ENCODE data around the gene HELQ. TPM values are rescaled to one million over a fixed set of nuclear protein-coding genes. Genes with fewer than 3 reads are reported as not detected.

HELQ gene
- 4.0 to 5.9 TPM (median 5.5 TPM) in 5 replicates for total RNA-seq (2022; extraction: Qiagen RNA extraction; ENCODE audit: low read depth)

GRCh38 chr4:83455281-83456183 lies at the start of gene HELQ, which contains the start of gene MRPS18C:
Gene HELQ, minus strand, starts transcription at chr4:83455823. Its CDS starts 130 bp downstream, at chr4:83455693.
Gene MRPS18C, plus strand, starts transcription at chr4:83456058. Its CDS starts 20 bp downstream, at chr4:83456078.

GRCh38 chr4:83484500-83485461 lies 29.2 kb upstream of the HELQ start, which contains the start of gene ABRAXAS1:
Gene ABRAXAS1, minus strand, starts transcription at chr4:83485100. Its CDS starts 28 bp downstream, at chr4:83485072.

Other genes with a start within 250 kb of the HELQ start
- 16.5 to 21.5 TPM (median 19.2 TPM) in 5 replicates for gene COQ2, start 171.0 kb downstream of the HELQ start, total RNA-seq (2022; extraction: Qiagen RNA extraction; ENCODE audit: low read depth)
- 1.3 to 1.9 TPM (median 1.5 TPM) in 5 replicates for gene HPSE, start 121.0 kb downstream of the HELQ start, total RNA-seq (2022; extraction: Qiagen RNA extraction; ENCODE audit: low read depth)
- gene MRPS18C, start 235 bp upstream of the HELQ start, total RNA-seq (2022; extraction: Qiagen RNA extraction; ENCODE audit: low read depth) = 44.3 to 59.6 TPM (median 51.8 TPM) in 5 replicates
- 3.9 to 8.1 TPM (median 7.5 TPM) in 5 replicates for gene ABRAXAS1, start 29.3 kb upstream of the HELQ start, total RNA-seq (2022; extraction: Qiagen RNA extraction; ENCODE audit: low read depth)
- gene GPAT3, start 80.3 kb upstream of the HELQ start, total RNA-seq (2022; extraction: Qiagen RNA extraction; ENCODE audit: low read depth) = 40.7 to 47.0 TPM (median 43.5 TPM) in 5 replicates

Measured in A549 treated with GW870086 at 1 μM for 4 hours (cell line).